HG03521 (cell line): Measurements from ENCODE around the gene SPOCK2.

Experiments used
- ATAC-seq: cut with Tn5 transposase; IDR thresholded peaks from one replicate; pipeline ENCODE4 v1.9.1; 2021; ENCODE audit warnings: mild to moderate bottlenecking, moderate library complexity; ENCODE audit not compliant: unreplicated experiment

Gene SPOCK2

GRCh38 chr10:72074574-72075375 lies 13.6 kb downstream of the SPOCK2 start:
- no peak for ATAC-seq

GRCh38 chr10:72073708-72074573 lies 14.4 kb downstream of the SPOCK2 start:
- ATAC-seq: no peak

- no peak for ATAC-seq
Observed at GRCh38 chr10:72072639-72073038, 15.7 kb downstream of the SPOCK2 start.

- ATAC-seq: no peak
Observed at GRCh38 chr10:72072046-72072445, 16.3 kb downstream of the SPOCK2 start.

- no peak for ATAC-seq
Observed at GRCh38 chr10:72069751-72070526, 18.4 kb downstream of the SPOCK2 start.

GRCh38 chr10:72068901-72069446 lies 19.4 kb downstream of the SPOCK2 start:
- ATAC-seq: no peak

GRCh38 chr10:72068126-72068765 lies 20.1 kb downstream of the SPOCK2 start:
- no peak for ATAC-seq

GRCh38 chr10:72067463-72068125 lies 20.8 kb downstream of the SPOCK2 start:
- ATAC-seq: no peak

- ATAC-seq: no peak
Observed at GRCh38 chr10:72066318-72067284, 21.8 kb downstream of the SPOCK2 start.

- no peak for ATAC-seq
Observed at GRCh38 chr10:72065439-72066025, 22.8 kb downstream of the SPOCK2 start.

GRCh38 chr10:72063703-72064391 lies 24.5 kb downstream of the SPOCK2 start:
- no peak for ATAC-seq

GRCh38 chr10:72062832-72063702 lies 25.3 kb downstream of the SPOCK2 start:
- ATAC-seq: no peak

- no peak for ATAC-seq
Observed at GRCh38 chr10:72062382-72062781, 26.0 kb downstream of the SPOCK2 start.

- ATAC-seq: no peak
Observed at GRCh38 chr10:72061930-72062329, 26.4 kb downstream of the SPOCK2 start.

- no peak for ATAC-seq
Observed at GRCh38 chr10:72061491-72061890, 26.9 kb downstream of the SPOCK2 start.

GRCh38 chr10:72059843-72060822 lies 28.2 kb downstream of the SPOCK2 start:
- ATAC-seq: no peak
